Erythroblast (primary cell): ENCODE results near the gene PRDX3.

Experiments
- GATA1 ChIP-seq: IDR thresholded peaks from 2 replicates; pipeline ENCODE4 v1.6.1; 2011; ENCODE audit warnings: low read depth, mild to moderate bottlenecking, control low read depth, low read length, moderate library complexity
- POLR2A ChIP-seq: IDR thresholded peaks from 2 replicates; pipeline ENCODE4 v1.6.1; 2011; ENCODE audit warnings: mild to moderate bottlenecking, low read length

DNA sequence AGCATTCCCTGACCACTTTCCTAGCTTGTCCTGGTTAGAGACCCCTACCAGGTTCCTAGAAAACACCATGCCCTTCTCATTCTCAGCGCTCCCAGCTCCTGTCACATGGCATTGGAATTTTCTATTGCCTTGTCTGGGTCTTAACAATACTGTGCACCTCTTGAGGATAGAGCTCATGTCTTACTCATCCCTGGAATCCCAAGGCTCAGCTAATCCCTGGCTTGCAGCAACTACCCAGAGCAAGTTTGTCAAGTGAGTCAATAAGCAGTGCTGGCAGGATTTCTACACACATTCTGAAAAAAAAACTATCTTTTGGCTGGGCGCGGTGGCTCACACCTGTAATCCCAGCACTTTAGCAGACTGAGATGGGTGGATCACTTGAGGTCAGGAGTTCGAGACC lies 11.7 kb upstream of the PRDX3 start:
- TF ChIP-seq POLR2A = no peak
- TF ChIP-seq GATA1 = no peak
